Measurements from ENCODE around the gene CERS2. TPM values are rescaled to one million over a fixed set of nuclear protein-coding genes. Genes with fewer than 3 reads are reported as not detected.

Gene CERS2
- total RNA-seq, 1 donor from 2014 or later, result 78.9 TPM

DNA sequence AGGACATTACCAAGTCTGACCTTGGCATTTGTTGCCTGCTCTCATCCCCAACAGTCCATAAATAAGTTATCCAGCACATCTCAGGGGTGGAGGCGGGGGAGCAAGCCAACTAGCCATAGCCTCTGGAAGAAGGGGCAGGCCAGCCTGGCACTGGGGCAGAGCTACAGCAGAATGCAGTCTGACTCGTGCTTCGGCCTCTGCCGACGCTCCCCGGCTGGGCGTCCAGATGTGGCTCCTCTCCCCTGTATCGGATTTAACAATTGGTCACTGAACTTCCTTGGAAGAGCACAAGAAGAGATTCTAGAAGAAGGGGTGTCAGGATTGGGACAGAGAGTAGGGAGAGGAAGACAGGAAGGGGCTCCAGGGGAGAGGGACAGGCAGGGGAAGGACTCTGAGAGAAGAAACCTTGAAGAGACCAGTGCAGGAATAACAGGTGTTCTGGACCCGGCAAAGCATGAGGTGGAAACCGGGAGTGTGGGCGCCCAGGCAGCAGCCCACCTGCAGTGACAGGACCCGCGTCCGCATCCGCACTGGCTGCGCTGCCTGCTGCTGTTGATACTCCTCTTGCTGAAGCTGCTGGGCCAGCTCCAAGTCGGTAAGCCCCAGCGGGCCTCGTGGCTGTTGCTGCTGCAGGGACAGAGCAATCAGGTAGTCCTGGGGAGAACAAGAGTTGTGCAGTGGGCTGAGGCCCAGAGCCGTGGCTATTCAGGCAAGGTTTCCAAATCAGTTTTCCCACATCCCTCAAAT, 22.7 kb upstream of the CERS2 start:
- DNase-seq, result no peak
- Histone ChIP-seq H3K36me3 (peaks cover 56% of the 10 kb centered on the region), H3K4me1 (peaks cover 29% of the 10 kb centered on the region), H3K9me3 (replicated peaks) (no peaks in the 10 kb centered on the region), H3K27me3 (ENCODE audit: low read depth) (no peaks in the 10 kb centered on the region), H3K4me3 (no peak overlapping the region), H3K27ac (replicated peaks) (no peak overlapping the region)
- intact Hi-C loops (cut with micrococcal nuclease), result no loop called here
- TF ChIP-seq, protein P1, sequence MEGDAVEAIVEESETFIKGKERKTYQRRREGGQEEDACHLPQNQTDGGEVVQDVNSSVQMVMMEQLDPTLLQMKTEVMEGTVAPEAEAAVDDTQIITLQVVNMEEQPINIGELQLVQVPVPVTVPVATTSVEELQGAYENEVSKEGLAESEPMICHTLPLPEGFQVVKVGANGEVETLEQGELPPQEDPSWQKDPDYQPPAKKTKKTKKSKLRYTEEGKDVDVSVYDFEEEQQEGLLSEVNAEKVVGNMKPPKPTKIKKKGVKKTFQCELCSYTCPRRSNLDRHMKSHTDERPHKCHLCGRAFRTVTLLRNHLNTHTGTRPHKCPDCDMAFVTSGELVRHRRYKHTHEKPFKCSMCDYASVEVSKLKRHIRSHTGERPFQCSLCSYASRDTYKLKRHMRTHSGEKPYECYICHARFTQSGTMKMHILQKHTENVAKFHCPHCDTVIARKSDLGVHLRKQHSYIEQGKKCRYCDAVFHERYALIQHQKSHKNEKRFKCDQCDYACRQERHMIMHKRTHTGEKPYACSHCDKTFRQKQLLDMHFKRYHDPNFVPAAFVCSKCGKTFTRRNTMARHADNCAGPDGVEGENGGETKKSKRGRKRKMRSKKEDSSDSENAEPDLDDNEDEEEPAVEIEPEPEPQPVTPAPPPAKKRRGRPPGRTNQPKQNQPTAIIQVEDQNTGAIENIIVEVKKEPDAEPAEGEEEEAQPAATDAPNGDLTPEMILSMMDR (IDR thresholded peaks at IDR 0.05; ENCODE audit: borderline replicate concordance), result no peak

- H3K36me3 ChIP-seq, result peaks cover 42% of the 10 kb centered on the region
- intact Hi-C loops (cut with micrococcal nuclease), result no loop called here
- DNase-seq, result peak; percentile 28
- TF ChIP-seq, protein P1 (IDR thresholded peaks at IDR 0.05; ENCODE audit: borderline replicate concordance), result peak; percentile 88
- peak overlapping the region; percentile 36 for H3K4me3 ChIP-seq
- no peaks in the 10 kb centered on the region for H3K27me3 ChIP-seq (ENCODE audit: low read depth)
- H3K9me3 ChIP-seq (replicated peaks), result no peaks in the 10 kb centered on the region
- H3K4me1 ChIP-seq, result peaks cover 18% of the 10 kb centered on the region
- peak overlapping the region; percentile 73 for H3K27ac ChIP-seq (replicated peaks)
Observed at GRCh38 chr1:150995896-150996295, 21.3 kb upstream of the CERS2 start.

DNA sequence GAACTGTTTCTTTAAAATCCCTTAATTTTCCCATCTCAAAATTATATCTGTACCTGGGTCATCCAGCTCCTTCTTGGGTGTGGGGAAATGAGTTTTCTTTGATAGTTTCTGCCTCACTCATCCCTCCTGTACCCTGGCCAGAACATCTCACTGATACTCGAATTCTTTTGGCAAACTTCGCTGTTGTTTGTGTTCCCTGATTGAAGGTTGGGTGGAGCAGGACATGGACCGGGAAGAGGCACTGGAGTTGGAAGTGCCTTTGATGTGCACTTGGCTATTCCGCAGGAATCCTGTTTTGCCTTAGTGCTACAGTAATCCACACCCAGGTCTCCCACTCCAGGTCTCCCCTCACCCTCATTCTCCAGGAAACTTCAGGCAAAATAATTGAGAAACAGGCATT, 20.8 kb upstream of the CERS2 start:
- Histone ChIP-seq H3K4me3 (peak overlapping the region; percentile 36), H3K27ac (replicated peaks) (peak overlapping the region; percentile 73), H3K36me3 (peaks cover 38% of the 10 kb centered on the region), H3K4me1 (peaks cover 18% of the 10 kb centered on the region), H3K27me3 (ENCODE audit: low read depth) (no peaks in the 10 kb centered on the region), H3K9me3 (replicated peaks) (no peaks in the 10 kb centered on the region)
- intact Hi-C loops (cut with micrococcal nuclease), result no loop called here
- DNase-seq, result no peak
- TF ChIP-seq, protein P1 (IDR thresholded peaks at IDR 0.05; ENCODE audit: borderline replicate concordance), result no peak

GRCh38 chr1:150994248-150994647, 19.6 kb upstream of the CERS2 start:
- TF ChIP-seq, protein P1 (IDR thresholded peaks at IDR 0.05; ENCODE audit: borderline replicate concordance), result no peak
- no peaks in the 10 kb centered on the region for H3K27me3 ChIP-seq (ENCODE audit: low read depth)
- intact Hi-C loops (cut with micrococcal nuclease), result no loop called here
- H3K36me3 ChIP-seq, result peaks cover 26% of the 10 kb centered on the region
- DNase-seq, result no peak
- no peak overlapping the region for H3K4me3 ChIP-seq
- peaks cover 18% of the 10 kb centered on the region for H3K4me1 ChIP-seq
- no peaks in the 10 kb centered on the region for H3K9me3 ChIP-seq (replicated peaks)
- no peak overlapping the region for H3K27ac ChIP-seq (replicated peaks)

DNA sequence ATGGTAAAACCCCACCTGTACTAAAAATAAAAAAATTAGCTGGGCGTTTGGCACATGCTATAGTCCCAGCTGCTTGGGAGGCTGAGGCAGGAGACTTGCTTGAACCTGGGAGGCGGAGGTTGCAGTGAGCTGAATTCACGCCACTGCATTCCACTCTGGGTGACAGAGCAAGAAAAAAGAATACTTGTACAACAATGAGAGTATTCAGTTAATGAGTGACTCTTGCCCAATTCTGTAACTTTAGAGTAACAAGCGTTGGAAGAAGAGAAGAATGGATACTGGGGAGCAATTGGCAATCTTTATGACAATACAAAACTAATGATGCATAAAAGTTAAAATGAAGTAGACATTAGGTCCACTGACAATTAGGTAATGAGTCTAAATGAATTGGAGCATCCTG, 18.0 kb upstream of the CERS2 start:
- no peak overlapping the region for H3K4me3 ChIP-seq
- no peaks in the 10 kb centered on the region for H3K9me3 ChIP-seq (replicated peaks)
- intact Hi-C loops (cut with micrococcal nuclease), result no loop called here
- TF ChIP-seq, protein P1 (IDR thresholded peaks at IDR 0.05; ENCODE audit: borderline replicate concordance), result no peak
- H3K36me3 ChIP-seq, result peaks cover 9% of the 10 kb centered on the region
- DNase-seq, result no peak
- H3K27ac ChIP-seq (replicated peaks), result no peak overlapping the region
- H3K27me3 ChIP-seq (ENCODE audit: low read depth), result no peaks in the 10 kb centered on the region
- peaks cover 18% of the 10 kb centered on the region for H3K4me1 ChIP-seq
